Central memory CD4-positive, alpha-beta T cell (primary cell): ENCODE measurements around the gene APOA1.
A peak's percentile ranks its signal among the peaks of the same experiment; 100 is the strongest.

Source experiments
- DNase-seq: peaks from one replicate; pipeline ENCODE4 v3.0.0; 2022
- total RNA-seq, 3 experiments: gene quantifications; one replicate each; lab custom pipeline; 2026; lab: John Stamatoyannopoulos, UW

The APOA1 gene
- 0.11 to 0.39 (median 0.14) reads per million in 3 experiments for total RNA-seq

DNA sequence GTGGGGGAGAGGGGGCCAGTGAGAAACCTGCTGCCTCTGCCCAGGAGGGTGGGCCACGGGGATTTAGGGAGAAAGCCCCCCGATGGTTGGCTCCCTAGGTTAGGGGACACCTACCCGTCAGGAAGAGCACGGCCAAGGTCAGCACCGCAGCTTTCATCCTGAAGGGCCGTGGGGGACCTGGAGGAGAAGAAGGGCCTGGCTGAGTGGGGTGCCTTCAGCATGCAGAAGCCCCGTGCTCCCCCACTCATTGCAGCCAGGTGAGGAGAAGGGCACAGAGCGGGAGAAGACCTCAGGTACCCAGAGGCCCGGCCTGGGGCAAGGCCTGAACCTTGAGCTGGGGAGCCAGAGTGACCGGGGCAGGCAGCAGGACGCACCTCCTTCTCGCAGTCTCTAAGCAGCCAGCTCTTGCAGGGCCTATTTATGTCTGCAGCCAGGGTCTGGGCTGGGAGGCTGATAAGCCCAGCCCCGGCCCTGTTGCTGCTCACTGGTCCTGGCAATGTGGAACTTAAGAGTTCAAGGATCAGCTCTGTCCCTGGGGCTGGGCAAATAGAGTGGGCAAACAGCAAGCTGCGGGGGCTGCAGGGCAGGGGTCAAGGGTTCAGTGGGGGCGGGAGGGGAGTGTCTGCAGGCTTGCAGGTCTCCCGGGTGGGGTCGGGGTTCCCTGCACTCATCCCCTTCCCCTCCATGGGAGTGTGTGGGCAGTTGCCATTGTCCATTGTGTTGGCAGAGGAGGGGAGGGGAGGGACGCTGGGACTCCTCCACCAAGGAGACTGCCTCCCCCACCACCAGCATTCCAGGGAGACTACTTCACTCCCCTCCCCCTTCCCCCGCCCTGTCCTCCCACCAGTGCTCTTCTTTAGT lies at the start of gene APOA1:
Gene APOA1, minus strand, starts transcription at position 392 of the 861 bp plus-strand sequence. Its CDS starts 235 bp downstream, at position 157.
- DNase-seq, result no peak

DNA sequence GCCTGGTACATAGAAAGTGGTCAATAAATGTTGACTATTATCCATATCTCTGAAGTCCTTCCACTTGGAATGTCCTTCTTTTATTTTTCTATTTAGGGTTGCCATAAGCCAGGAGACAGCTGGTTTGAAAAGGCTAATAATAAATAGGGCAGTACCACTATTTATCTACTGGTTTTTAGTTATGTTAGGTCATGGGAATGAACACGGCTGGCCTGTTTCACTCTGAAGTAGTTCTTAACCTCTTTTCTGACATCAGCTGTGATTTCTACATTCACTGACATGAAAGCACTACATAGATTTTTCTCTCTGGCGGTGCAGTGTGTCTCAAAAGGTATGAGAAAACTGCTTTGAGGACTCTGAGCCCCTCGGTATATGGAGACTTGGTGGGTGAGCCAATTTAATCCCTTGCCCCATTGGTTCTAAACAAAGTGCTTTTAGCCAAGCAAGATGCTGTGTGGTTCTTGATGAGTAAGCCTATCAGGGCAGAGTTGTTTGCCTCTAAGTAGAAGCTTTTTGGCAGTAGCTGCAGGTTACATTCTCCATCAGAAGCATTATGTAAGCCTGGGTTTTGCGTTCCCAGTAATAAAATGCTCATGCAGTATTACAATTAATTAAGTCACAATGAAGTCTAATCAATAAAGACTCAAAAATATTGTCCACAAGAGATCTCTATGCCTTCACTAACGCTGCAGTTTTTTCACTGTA lies 48.7 kb upstream of the APOA1 start:
- no peak for DNase-seq

DNA sequence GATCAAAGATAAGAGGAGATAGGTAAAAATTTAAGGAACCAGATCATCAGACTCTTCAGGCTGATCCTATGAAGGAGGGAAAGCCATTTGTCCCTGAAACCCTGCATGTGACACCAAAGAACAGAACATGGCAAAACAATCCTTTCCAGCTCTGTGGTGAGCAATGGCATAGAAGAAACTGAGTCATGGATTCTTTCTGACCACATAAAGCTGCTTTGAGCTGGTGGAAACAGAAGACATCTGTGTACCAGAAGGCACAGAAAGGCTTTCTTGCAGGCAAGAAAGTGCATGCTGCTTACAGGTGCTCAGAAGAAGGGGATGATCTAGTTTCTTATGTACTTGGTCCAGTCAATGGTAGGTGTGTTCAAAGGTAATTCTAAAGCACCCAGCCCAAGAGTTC lies 45.0 kb upstream of the APOA1 start:
- no peak for DNase-seq

DNA sequence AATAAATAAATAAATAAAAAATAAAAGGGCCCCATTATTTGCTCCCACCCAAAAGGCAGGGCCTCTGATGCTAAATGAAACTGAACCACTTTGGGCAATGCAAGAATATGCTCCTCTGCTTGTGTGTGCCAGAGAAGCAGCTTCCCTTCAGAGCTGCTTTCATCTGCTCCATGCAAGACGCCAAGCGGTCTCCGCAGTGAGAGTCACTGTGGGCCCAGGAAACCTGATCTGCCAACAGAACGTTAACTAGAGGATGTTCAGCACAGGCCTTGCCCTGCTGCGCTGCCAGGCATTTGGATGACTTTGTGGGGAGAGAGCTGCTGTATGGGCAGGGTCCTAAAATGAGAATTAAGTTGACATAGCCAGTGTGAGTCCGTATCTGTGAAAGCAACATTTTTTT lies 43.7 kb upstream of the APOA1 start:
- DNase-seq, result no peak

DNA sequence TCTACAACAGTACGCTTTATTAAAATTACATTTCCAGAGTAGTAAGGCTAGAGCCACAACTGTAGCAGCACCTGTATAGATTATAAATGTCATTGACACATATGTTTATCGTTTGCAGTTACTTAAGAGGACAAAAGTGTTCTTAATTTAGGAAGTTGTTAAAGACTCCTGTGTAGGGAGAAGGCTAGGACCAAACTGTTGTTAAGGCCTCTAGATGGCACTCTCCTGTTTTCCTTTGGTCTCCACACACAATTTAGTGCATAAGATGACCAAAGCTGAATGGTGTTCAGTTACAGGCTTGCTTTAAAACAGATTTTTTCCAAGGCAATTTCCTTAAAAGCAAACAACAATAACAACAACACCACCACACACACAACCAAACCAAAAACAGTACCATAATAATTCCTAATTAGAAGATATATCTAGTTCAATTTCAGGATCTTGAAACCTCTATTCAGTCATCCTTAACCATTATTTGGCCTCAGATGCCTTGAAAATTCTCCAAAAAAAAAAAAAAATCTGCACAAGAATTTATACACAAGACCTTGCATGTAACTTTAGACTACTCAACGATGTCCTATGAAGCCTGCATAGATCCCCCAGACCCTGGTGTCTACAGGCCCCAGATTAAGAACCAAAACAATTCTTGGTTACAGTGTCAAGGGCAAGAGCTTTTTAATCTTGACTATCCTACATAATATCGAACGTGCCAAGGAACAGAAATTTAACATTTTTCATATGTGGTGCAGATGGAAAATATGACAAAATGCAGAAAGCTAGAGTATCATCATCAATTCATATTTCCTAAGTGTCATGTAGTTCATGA lies 42.6 kb upstream of the APOA1 start:
- peak; percentile 44 for DNase-seq

DNA sequence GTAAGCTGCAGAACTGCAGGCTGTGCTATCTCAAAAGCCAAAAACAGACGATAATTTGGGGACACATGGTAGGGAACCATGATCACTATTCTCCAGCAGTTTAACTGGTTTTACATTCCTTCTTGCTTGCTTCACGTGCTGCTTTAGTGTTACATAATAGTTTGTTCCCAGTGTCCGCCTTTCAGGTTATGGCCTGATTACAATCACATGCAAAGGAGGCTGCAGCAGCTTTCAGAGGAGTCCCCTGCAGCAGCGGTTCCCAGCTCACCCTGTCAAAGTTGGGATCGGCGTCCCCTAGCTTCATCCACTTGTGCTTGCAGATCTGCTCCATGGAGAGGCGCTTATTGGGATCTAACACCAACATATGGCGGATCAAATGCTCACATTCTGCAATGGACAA lies 39.2 kb upstream of the APOA1 start:
- no peak for DNase-seq

DNA sequence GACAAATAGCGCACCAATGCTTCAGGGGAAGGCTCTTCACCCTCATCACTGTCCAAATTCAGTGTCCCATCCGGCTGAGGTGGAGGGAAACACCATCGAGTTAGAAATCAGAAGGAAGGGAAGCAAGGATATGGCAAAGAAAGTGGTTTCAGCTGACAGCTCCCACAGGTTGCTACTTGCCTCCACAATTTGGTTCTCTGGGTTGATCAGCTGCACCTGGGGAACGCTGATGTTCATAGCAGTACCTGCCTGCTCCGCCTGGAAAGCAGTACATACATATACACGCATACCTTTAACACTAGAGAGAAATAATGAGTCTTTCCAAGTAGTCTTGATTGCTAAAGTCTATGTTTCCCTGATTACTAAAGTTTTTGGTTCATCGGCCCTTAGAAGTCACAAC lies 37.8 kb upstream of the APOA1 start:
- DNase-seq, result no peak

DNA sequence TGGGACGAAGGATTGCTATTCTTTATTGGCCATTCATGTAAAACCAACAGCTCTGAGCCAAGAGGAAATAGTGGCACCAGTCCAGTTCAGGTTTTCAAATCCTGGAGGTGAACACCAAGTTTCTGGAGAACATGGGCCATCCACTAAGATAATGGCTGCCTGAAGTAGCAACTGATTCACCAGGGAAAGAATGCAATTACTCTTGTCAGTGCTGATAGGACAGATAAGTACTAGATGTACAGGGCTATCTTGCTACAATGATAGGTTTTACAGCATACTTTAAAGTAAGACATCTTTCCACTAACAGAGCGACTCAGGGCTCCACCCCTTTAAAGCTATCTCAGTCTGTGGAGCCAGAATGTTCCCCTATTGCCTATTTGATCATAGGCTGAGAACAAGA lies 36.8 kb upstream of the APOA1 start:
- DNase-seq, result no peak

DNA sequence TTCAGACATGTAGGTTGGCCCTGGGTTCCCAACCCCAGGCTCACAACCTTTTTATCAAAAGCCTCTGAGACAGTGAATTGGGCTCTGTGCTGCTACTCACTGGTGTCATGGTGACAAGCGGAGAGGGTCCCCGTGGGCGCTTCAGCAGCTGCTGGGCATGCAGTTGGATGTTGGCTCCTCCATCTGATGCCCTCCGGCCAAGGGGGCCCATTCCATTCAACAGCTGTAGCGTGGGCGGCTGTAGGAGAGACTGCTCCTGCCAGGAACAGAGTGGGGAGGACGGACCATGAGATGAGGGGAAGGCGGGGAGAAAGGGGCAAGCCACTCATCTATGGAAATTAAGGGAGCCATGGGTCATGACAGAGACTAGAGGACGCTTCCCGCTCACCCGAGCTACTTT lies 36.0 kb upstream of the APOA1 start:
- no peak for DNase-seq

DNA sequence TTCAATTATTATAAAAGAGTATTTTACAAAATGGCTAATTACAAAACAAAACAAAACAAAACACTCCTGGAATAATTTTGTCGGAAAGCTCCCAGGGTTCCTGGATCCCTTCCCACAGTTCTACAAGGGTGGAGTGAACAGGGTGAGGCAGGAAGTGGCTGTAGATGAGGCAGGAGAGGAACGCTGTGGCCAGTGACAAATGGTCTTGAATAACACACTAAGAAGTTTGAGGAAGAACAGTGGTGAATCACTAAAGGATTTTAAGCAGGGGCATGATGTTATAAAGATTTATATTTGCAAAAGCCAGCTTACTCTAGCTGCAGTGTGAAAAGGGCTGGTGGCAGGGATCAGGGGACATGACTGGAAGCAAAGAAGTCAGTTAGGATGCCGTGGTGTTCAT lies 33.8 kb upstream of the APOA1 start:
- no peak for DNase-seq

DNA sequence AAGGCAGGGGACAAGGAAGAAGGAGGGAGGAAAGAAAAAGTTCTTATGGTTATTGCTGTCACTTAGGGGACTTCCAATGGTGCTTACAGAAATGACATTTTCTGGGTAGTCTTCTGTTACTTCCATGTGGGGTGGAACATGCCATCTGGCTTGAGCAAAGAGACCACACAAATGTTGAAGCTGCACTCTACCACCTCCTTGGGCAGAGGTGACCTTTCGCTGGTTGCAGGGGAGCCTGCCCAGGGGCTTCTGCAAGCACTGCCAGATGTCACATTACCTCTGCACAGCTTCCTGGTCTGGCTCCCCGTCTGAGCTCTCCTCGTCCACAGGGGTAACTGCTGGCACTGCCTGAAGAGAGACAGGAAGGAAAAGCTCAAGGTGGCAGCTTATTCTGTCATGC lies 32.6 kb upstream of the APOA1 start:
- no peak for DNase-seq

DNA sequence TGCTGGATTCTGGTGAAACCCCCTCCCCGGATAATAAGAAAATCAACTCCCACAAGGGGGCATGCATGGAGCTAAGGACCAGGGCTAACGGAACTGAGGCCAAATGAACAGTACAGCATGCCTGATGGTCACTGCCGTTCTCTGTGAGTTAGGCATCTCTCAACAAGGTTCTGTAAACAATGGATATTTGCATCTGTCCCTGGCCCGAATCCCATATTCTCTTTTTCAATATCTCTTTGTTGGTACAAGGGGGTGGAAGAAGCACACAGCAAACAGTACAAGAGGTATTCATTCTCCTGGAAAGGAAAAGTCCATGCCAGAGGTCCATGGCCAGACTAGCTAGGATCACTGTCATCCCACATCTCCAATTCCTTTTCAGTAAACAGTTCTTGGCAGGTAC lies 32.2 kb upstream of the APOA1 start:
- DNase-seq, result no peak

DNA sequence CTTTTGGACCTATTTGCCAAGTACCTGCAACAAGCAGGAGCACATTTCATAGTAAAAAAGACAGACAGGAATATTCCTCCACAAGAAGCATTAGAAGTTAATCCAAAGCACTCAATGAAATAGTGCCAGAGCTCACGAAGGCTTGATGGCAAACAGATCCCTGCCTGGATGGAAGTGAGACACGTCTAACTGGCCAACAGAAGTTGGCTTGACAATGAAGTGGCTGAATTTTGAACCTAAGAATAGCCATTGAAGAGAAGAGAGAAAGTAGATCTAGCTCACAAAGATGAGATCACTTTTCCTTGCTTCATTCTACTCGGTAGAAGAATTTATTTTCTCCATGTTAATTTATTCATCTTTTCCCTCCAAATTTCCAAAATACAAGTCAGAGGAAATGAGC lies 30.6 kb upstream of the APOA1 start:
- no peak for DNase-seq

DNA sequence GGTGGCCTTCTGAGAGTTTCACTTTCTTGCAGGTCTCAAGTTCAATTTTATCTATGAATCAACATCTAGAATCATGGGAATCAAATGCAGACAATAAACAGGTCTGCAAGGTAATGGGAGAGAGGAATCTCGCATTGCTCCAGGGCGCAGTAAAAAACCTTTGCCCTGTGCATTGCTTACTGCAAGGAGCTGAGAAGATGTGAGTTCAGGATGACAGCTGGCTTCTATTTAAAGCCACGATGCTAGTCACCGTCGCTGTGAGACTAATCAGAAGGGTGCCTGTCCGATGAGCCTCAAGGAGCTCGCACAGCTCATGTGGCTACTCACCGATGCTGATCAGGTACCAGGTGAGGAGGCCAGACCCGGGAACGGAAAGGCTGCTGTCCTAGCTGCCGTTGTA lies 30.2 kb upstream of the APOA1 start:
- DNase-seq, result no peak

DNA sequence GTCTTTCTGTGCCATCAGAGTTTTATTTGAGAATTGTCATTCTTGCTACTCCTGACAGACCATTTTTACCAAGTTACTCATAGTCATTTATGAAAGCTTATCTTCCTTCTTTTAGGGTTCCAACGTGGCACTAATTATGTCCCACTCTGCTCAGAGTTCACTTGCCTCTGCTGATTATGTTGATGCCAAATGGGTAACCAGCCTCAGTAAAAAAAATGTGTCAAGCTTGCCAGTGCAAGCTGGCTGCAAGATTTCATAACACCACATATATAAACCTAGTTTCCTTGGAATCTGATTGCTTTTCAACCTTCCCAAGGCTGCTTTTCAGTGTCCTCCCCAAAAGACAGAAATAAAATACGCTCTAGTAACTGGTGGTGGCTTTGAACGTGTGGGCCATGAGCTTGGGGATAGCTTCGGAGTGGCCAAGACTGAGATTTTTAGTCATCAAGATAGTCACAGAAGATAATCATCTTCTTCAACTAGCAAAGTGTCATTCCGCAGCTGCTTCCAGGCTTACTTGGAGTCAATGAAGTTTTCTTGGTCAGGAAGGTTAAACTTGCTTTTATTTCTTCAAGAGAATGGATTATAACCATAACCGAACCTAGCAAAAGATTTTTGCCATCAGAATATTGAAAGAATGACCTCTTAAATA lies 29.5 kb upstream of the APOA1 start:
- DNase-seq, result no peak

DNA sequence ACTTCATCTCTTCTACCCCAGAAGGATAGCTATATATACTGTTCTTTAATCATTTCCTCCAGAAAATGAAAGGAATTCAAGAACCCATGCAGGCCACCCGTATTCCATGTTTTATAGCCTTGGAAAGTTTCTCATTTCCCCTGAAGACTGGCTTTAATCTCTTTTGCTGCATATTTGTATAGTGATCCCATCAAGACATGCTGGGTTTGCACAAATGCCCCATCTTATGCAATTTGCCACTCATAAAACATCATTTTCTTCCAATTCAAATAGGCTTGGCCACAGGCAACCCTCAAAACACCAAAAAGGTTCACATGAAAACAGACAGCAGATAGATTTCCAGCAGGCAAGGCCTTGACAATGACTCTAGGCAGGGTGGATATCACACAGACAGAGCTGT lies 28.3 kb upstream of the APOA1 start:
- DNase-seq, result no peak

DNA sequence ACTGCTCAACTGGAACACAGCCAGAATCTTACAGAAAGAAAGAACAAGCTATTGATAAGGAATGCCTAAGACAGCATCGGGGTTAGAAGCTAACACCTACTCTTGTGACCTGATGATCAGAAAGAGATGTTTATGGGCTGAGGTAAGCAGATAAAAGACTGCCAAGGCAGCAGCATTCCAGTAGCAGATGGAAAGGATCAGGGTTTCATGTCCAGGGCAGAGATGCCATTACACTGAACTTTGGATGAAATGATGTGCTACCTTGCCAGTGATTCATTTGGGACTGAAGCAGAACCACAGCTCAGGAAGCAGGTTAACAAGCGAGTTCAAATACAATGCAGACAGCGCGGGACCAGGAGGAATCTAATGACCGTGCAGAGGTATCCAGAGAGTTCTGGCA lies 27.1 kb upstream of the APOA1 start:
- DNase-seq, result no peak

DNA sequence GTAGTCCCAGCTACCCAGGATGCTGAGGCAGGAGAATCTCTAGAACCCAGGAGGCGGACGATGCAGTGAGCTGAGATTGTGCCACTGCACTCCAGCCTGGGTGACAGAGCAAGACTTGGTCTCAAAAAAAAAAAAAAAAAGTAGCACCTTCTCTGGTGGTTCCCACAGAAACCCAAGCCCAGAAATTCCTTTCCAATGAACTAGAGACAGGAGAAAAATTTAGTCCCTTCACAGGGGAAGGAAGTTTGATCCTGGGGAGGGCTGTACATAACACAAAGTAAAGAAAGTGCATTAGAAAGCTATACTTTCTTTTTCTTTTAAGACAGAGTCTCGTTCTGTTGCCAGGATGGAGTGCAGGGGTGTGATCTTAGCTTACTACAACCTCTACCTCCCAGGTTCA lies 25.5 kb upstream of the APOA1 start:
- DNase-seq, result no peak

DNA sequence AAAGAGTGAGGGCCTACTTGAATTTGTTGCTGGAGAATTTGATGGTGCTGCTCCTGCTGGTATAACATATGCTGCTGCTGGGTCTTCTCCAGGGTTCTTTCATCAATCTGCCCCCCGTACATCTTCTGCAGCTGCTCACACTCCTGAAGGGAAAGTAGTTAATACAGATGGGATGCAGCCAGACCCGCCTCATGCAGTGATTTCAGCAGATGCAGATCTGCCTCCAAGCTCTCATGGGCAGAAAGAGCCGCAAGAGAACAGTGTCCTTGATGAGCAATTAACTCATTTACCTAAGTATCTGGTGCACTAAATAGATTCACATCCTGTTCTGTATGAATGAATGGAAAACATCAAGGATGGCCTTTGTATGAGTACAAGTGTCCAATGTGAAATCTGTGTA lies 24.8 kb upstream of the APOA1 start:
- DNase-seq, result no peak

DNA sequence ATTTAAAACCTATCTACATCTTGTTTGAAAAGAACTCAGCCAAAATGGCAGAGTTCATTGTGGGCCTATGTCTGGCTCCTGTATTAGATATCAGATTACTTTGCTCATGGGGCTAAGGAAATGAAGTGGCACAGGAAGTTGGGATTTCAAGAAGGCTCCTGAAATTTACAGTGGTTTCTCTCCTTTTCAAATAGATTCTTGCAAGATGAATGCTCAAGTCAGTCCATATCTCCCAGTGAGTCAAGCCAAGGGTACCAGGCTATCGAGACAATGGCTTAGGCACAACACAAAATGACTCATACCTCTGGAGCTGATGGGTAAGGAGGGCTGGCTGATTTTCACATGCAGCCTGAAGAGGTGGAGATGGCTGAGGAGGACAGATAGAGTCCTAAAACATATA lies 24.1 kb upstream of the APOA1 start:
- DNase-seq, result no peak

DNA sequence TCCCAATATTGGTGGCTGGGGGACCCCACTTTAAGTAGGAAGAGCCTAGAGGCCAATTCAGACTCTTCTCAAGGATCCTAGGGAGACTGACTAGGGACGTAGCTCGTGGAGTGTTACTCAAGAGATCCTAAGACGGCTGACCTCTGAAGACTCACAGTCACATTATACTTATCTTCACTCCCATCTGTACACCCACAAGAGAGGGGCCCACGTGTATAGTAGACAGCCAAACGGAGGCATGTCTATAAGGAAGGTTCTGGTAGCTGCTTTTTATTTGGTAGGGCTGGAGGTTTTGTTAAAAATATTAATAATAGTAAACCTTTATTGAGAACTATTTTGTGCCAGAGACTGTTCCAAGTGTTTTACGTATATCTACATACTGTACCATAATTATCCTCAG lies 22.9 kb upstream of the APOA1 start:
- no peak for DNase-seq

DNA sequence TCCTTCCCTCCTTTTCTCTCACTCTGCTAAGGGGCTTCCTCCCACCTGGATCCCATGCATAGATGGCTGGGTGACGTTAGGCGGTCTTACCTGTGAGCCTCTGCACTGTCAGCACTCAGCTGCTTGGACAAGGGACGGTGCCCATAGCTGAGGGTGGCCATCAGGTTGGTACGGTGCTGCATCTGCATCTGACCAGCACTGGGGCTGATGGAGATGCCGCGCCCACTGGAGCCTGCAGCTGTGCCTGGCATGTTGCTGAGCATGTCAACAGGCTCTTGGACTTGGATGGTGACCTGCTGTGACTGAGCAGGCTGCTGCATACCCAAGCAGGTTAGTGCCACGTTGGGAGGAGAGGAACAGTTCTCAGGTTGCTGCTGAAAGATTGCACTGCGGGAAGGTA lies 21.8 kb upstream of the APOA1 start:
- DNase-seq, result no peak

DNA sequence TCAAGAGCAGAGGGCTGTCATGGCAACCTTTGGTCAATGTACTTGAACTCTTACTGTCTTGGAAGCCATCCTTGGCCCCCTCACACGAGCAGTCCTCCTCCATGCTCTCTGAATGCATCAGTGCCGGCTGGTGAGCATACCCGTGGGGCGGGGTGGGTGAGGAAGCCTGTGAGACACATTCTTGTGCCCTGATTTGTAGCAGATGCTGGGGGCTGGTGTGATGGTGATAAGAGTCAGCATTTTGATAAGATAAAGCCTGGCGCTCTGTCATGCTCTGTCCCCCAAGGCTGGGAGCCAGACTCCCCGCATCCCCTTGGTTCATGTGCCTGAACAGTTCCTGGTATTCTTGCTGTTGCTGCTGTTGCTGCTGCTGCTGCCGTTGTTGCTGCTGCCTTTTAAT lies 20.5 kb upstream of the APOA1 start:
- DNase-seq, result no peak
